ENCODE results near the gene LGI4.

- TF ChIP-seq POLR2A (IDR thresholded peaks at IDR 0.05) = no peak
- TF ChIP-seq CTCF (IDR thresholded peaks at IDR 0.05) = no peak
- TF ChIP-seq POLR2AphosphoS5 (IDR thresholded peaks at IDR 0.05) = no peak
- TF ChIP-seq EP300 (IDR thresholded peaks at IDR 0.05) = no peak
Measured at GRCh38 chr19:35099155-35099896, 35.5 kb downstream of the LGI4 start.

All from sigmoid colon (tissue), 4 donors.